GM23338 (cell line): ENCODE data around the gene XAB2. TPM values are rescaled to one million over a fixed set of nuclear protein-coding genes. Genes with fewer than 3 reads are reported as not detected.

Experiments used
- ATAC-seq: fragments of 200-7000 bp; cut with Tn5 transposase; 3 replicates; pipeline ENCODE4 v1.9.1; 2020
- DNase-seq: peaks from one replicate; pipeline ENCODE4 v3.0.0-alpha.2; 2015; ENCODE audit warnings: low spot score
- H2AFZ ChIP-seq: fragments of 200-600 bp; sonication (generic); 2 replicates; pipeline ENCODE4 v1.8.0; 2016; ENCODE audit warnings: antibody characterized with exemption, mild to moderate bottlenecking, moderate library complexity
- H3F3A ChIP-seq: fragments of 200-600 bp; sonication (generic); replicated peaks from 2 replicates; pipeline ENCODE4 v1.8.0; 2017; ENCODE audit warnings: antibody characterized with exemption, mixed run types, low read depth
- H3K27ac ChIP-seq: fragments of 200-600 bp; sonication (generic); 2 replicates; pipeline ENCODE4 v1.6.1; 2016; ENCODE audit warnings: low read depth
- H3K27me3 ChIP-seq: fragments of 200-600 bp; sonication (generic); 2 replicates; pipeline ENCODE4 v1.8.0; 2016; ENCODE audit warnings: mild to moderate bottlenecking, mixed run types, moderate library complexity; ENCODE audit not compliant: insufficient read depth
- H3K36me3 ChIP-seq: fragments of 200-600 bp; sonication (generic); 2 replicates; pipeline ENCODE4 v1.8.0; 2016; ENCODE audit warnings: mild to moderate bottlenecking; ENCODE audit not compliant: insufficient read depth
- H3K4me1 ChIP-seq: fragments of 200-600 bp; sonication (generic); 2 replicates; pipeline ENCODE4 v1.8.0; 2016; ENCODE audit warnings: mild to moderate bottlenecking, moderate library complexity; ENCODE audit not compliant: insufficient read depth
- H3K4me2 ChIP-seq: fragments of 200-600 bp; sonication (generic); 2 replicates; pipeline ENCODE4 v1.7.1; 2017; ENCODE audit warnings: mixed run types
- H3K4me3 ChIP-seq: fragments of 200-600 bp; sonication (generic); 2 replicates; pipeline ENCODE4 v1.6.1; 2016; ENCODE audit warnings: mixed run types
- H3K79me2 ChIP-seq: fragments of 200-600 bp; sonication (generic); replicated peaks from 2 replicates; pipeline ENCODE4 v1.8.0; 2017; ENCODE audit warnings: mild to moderate bottlenecking; ENCODE audit not compliant: insufficient read depth
- H3K9me2 ChIP-seq: fragments of 200-600 bp; sonication (generic); 2 replicates; pipeline ENCODE4 v1.8.0; 2017; ENCODE audit not compliant: insufficient read depth
- H4K20me1 ChIP-seq: fragments of 200-600 bp; sonication (generic); replicated peaks from 2 replicates; pipeline ENCODE4 v1.8.0; 2017; ENCODE audit warnings: mild to moderate bottlenecking; ENCODE audit not compliant: insufficient read depth
- H3K27ac Mint-ChIP-seq: 2 replicates; pipeline ENCODE4 v1.8.0; 2020; ENCODE audit warnings: inconsistent platforms, mild to moderate bottlenecking, moderate library complexity, mixed read lengths
- H3K27me3 Mint-ChIP-seq: 3 replicates; pipeline ENCODE4 v1.8.0; 2022; ENCODE audit warnings: low read depth, mild to moderate bottlenecking, moderate library complexity, mixed read lengths, inconsistent platforms; ENCODE audit not compliant: insufficient read depth, poor library complexity
- H3K36me3 Mint-ChIP-seq: 3 replicates; pipeline ENCODE4 v1.8.0; 2021; ENCODE audit warnings: low read depth, mild to moderate bottlenecking, inconsistent platforms, moderate library complexity, mixed read lengths
- H3K4me1 Mint-ChIP-seq: 3 replicates; pipeline ENCODE4 v1.8.0; 2020; ENCODE audit warnings: mild to moderate bottlenecking, inconsistent platforms, mixed read lengths
- H3K4me3 Mint-ChIP-seq: 3 replicates; pipeline ENCODE4 v1.8.0; 2021; ENCODE audit warnings: moderate library complexity, mild to moderate bottlenecking, inconsistent platforms, mixed read lengths
- H3K9me3 Mint-ChIP-seq: 3 replicates; pipeline ENCODE4 v1.8.0; 2020; ENCODE audit warnings: moderate library complexity, mild to moderate bottlenecking, inconsistent platforms, mixed read lengths
- CREB1 ChIP-seq: fragments of 250-450 bp; sonication (Bioruptor Pico); IDR thresholded peaks from 2 replicates; pipeline ENCODE4 v1.5.0; 2020; ENCODE audit warnings: low read depth, mild to moderate bottlenecking, moderate library complexity
- ETS1 ChIP-seq: IDR thresholded peaks from 2 replicates; pipeline ENCODE4 v1.6.1; 2016; ENCODE audit warnings: antibody characterized with exemption
- EZH2 ChIP-seq: fragments of 200-600 bp; sonication (generic); IDR thresholded peaks from one replicate; pipeline ENCODE4 v1.8.0; 2017; ENCODE audit warnings: antibody characterized with exemption, mild to moderate bottlenecking, low read depth; ENCODE audit not compliant: unreplicated experiment
- EZH2phosphoT487 ChIP-seq: fragments of 200-600 bp; sonication (generic); IDR thresholded peaks from one replicate; pipeline ENCODE4 v1.8.1; 2018; ENCODE audit warnings: antibody characterized with exemption; ENCODE audit not compliant: unreplicated experiment
- JUNB ChIP-seq: IDR thresholded peaks from one replicate; pipeline ENCODE4 v1.6.1; 2016; ENCODE audit warnings: antibody characterized with exemption; ENCODE audit not compliant: unreplicated experiment
- NANOG ChIP-seq: IDR thresholded peaks from 2 replicates; pipeline ENCODE4 v1.6.1; 2016; ENCODE audit warnings: antibody characterized with exemption, borderline replicate concordance
- POLR2AphosphoS5 ChIP-seq: IDR thresholded peaks from 2 replicates; pipeline ENCODE4 v1.6.1; 2016; ENCODE audit warnings: antibody characterized with exemption, low read depth
- STAT1 ChIP-seq: IDR thresholded peaks from one replicate; pipeline ENCODE4 v1.6.1; 2016; ENCODE audit warnings: antibody characterized with exemption; ENCODE audit not compliant: unreplicated experiment
- ZNF114 ChIP-seq: fragments of 250-450 bp; sonication (Bioruptor Pico); IDR thresholded peaks from 2 replicates; pipeline ENCODE4 v1.5.0; 2020; ENCODE audit warnings: mild to moderate bottlenecking, moderate library complexity
- ZNF331 ChIP-seq: fragments of 250-450 bp; sonication (Bioruptor Pico); IDR thresholded peaks from 2 replicates; pipeline ENCODE4 v1.5.0; 2020; ENCODE audit warnings: low read depth, mild to moderate bottlenecking, moderate library complexity
- polyA plus RNA-seq: library from polyadenylated mRNA; unstranded; fragments of >200 nt; fragmentation: Nextera tagmentation; extraction: Ambion mirVana; gene quantifications from 2 replicates; pipeline ENCODE4 v1.2.1, GENCODE V29; 2016
- total RNA-seq: library from RNA; depleted of rRNA; stranded (reverse); fragments of >200 nt; shearing (Covaris generic); gene quantifications from 2 replicates; pipeline ENCODE4 v1.2.3, GENCODE V29; 2014
- TF ChIP-seq, protein P1 (sequence below), 2 experiments: fragments of 200-600 bp in 1 of 2; sonication (generic) in 1 of 2; conservative IDR thresholded peaks; 2 replicates each; pipeline versions ENCODE4 v1.5.1 to v1.6.1; 2016 to 2017; ENCODE audit warnings: antibody characterized with exemption in 2 of 2, low read depth in 2 of 2, mild to moderate bottlenecking in 2 of 2, moderate library complexity in 1 of 2
- TF ChIP-seq, protein P2 (sequence below): IDR thresholded peaks from one replicate; pipeline ENCODE4 v1.6.1; 2018; ENCODE audit warnings: antibody characterized with exemption; ENCODE audit not compliant: unreplicated experiment
- TF ChIP-seq, protein P3 (sequence below): fragments of 250-450 bp; sonication (Bioruptor Pico); IDR thresholded peaks from 2 replicates; pipeline ENCODE4 v1.5.0; 2020; ENCODE audit warnings: mild to moderate bottlenecking, moderate library complexity

The XAB2 gene
- total and polyA plus RNA-seq, 2 experiments from 2014 or later, result 18.4 to 69.0 TPM

DNA sequence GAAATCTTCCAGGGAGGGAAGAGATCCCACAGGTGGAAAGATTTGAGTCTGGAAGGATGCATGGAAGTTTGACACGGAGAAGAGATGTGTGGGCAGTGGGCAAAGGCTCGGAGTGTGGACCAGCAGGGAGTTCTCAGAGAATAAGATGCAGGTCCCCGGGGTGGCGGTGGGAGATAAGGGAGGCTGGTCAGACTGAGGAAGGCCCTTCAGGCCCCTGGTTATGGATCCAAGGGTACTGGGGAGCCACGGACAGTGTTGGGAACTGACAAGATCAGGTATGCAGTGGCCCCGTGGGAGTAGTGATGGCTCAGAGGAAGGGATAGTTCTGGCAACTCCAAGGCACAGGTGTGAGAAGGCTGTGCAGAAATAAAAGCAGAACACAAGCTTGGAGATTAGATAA, 31.2 kb downstream of the XAB2 start (continued):
- TF ChIP-seq JUNB (no peak), POLR2AphosphoS5 (no peak), ZNF331 (no peak), EZH2phosphoT487 (no peak)
- TF ChIP-seq, protein P1, sequence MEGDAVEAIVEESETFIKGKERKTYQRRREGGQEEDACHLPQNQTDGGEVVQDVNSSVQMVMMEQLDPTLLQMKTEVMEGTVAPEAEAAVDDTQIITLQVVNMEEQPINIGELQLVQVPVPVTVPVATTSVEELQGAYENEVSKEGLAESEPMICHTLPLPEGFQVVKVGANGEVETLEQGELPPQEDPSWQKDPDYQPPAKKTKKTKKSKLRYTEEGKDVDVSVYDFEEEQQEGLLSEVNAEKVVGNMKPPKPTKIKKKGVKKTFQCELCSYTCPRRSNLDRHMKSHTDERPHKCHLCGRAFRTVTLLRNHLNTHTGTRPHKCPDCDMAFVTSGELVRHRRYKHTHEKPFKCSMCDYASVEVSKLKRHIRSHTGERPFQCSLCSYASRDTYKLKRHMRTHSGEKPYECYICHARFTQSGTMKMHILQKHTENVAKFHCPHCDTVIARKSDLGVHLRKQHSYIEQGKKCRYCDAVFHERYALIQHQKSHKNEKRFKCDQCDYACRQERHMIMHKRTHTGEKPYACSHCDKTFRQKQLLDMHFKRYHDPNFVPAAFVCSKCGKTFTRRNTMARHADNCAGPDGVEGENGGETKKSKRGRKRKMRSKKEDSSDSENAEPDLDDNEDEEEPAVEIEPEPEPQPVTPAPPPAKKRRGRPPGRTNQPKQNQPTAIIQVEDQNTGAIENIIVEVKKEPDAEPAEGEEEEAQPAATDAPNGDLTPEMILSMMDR (conservative IDR thresholded peaks at IDR 0.05; ENCODE audit: low read depth in 2 of 2), result no peak

GRCh38 chr19:7597689-7598088, 31.7 kb downstream of the XAB2 start:
- Histone ChIP-seq H3F3A (0 out of 2 replicates have a peak, but pooled peaks cover 2% of the 10 kb centered on the region), H3K79me2 (peaks cover 32% of the 10 kb centered on the region), H3K4me2 (peak overlapping the region; percentile 96; the same call in 1 of the 2 replicates), H4K20me1 (peaks cover 21% of the 10 kb centered on the region), H3K36me3 (no peaks in the 10 kb centered on the region), H3K4me3 (peak overlapping the region; percentile 87; the same call in 1 of the 2 replicates), H3K27ac (no peak overlapping the region), H2AFZ (no peak overlapping the region), H3K9me2 (no peaks in the 10 kb centered on the region), H3K27me3 (peaks cover 6% of the 10 kb centered on the region; the same call in 1 of the 2 replicates), H3K4me1 (peaks cover 15% of the 10 kb centered on the region)
- H3K9me3 Mint-ChIP-seq, result no peaks in the 10 kb centered on the region
- ATAC-seq (no peak), DNase-seq (no peak)
- no peak for TF ChIP-seq CREB1 (CRISPR knock-in tag)
- no peak for TF ChIP-seq ZNF331
- TF ChIP-seq, protein P2, sequence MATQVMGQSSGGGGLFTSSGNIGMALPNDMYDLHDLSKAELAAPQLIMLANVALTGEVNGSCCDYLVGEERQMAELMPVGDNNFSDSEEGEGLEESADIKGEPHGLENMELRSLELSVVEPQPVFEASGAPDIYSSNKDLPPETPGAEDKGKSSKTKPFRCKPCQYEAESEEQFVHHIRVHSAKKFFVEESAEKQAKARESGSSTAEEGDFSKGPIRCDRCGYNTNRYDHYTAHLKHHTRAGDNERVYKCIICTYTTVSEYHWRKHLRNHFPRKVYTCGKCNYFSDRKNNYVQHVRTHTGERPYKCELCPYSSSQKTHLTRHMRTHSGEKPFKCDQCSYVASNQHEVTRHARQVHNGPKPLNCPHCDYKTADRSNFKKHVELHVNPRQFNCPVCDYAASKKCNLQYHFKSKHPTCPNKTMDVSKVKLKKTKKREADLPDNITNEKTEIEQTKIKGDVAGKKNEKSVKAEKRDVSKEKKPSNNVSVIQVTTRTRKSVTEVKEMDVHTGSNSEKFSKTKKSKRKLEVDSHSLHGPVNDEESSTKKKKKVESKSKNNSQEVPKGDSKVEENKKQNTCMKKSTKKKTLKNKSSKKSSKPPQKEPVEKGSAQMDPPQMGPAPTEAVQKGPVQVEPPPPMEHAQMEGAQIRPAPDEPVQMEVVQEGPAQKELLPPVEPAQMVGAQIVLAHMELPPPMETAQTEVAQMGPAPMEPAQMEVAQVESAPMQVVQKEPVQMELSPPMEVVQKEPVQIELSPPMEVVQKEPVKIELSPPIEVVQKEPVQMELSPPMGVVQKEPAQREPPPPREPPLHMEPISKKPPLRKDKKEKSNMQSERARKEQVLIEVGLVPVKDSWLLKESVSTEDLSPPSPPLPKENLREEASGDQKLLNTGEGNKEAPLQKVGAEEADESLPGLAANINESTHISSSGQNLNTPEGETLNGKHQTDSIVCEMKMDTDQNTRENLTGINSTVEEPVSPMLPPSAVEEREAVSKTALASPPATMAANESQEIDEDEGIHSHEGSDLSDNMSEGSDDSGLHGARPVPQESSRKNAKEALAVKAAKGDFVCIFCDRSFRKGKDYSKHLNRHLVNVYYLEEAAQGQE, result no peak
- TF ChIP-seq ETS1, result no peak
- TF ChIP-seq EZH2, result no peak
- TF ChIP-seq EZH2phosphoT487, result no peak
- TF ChIP-seq, protein P3, sequence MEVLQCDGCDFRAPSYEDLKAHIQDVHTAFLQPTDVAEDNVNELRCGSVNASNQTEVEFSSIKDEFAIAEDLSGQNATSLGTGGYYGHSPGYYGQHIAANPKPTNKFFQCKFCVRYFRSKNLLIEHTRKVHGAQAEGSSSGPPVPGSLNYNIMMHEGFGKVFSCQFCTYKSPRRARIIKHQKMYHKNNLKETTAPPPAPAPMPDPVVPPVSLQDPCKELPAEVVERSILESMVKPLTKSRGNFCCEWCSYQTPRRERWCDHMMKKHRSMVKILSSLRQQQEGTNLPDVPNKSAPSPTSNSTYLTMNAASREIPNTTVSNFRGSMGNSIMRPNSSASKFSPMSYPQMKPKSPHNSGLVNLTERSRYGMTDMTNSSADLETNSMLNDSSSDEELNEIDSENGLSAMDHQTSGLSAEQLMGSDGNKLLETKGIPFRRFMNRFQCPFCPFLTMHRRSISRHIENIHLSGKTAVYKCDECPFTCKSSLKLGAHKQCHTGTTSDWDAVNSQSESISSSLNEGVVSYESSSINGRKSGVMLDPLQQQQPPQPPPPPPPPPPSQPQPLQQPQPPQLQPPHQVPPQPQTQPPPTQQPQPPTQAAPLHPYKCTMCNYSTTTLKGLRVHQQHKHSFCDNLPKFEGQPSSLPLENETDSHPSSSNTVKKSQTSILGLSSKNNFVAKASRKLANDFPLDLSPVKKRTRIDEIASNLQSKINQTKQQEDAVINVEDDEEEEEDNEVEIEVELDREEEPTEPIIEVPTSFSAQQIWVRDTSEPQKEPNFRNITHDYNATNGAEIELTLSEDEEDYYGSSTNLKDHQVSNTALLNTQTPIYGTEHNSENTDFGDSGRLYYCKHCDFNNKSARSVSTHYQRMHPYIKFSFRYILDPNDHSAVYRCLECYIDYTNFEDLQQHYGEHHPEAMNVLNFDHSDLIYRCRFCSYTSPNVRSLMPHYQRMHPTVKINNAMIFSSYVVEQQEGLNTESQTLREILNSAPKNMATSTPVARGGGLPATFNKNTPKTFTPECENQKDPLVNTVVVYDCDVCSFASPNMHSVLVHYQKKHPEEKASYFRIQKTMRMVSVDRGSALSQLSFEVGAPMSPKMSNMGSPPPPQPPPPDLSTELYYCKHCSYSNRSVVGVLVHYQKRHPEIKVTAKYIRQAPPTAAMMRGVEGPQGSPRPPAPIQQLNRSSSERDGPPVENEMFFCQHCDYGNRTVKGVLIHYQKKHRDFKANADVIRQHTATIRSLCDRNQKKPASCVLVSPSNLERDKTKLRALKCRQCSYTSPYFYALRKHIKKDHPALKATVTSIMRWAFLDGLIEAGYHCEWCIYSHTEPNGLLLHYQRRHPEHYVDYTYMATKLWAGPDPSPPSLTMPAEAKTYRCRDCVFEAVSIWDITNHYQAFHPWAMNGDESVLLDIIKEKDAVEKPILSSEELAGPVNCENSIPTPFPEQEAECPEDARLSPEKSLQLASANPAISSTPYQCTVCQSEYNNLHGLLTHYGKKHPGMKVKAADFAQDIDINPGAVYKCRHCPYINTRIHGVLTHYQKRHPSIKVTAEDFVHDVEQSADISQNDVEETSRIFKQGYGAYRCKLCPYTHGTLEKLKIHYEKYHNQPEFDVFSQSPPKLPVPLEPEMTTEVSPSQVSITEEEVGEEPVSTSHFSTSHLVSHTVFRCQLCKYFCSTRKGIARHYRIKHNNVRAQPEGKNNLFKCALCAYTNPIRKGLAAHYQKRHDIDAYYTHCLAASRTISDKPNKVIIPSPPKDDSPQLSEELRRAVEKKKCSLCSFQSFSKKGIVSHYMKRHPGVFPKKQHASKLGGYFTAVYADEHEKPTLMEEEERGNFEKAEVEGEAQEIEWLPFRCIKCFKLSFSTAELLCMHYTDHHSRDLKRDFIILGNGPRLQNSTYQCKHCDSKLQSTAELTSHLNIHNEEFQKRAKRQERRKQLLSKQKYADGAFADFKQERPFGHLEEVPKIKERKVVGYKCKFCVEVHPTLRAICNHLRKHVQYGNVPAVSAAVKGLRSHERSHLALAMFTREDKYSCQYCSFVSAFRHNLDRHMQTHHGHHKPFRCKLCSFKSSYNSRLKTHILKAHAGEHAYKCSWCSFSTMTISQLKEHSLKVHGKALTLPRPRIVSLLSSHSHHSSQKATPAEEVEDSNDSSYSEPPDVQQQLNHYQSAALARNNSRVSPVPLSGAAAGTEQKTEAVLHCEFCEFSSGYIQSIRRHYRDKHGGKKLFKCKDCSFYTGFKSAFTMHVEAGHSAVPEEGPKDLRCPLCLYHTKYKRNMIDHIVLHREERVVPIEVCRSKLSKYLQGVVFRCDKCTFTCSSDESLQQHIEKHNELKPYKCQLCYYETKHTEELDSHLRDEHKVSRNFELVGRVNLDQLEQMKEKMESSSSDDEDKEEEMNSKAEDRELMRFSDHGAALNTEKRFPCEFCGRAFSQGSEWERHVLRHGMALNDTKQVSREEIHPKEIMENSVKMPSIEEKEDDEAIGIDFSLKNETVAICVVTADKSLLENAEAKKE (CRISPR knock-in tag), result no peak
- TF ChIP-seq STAT1, result no peak
- TF ChIP-seq ZNF114 (CRISPR knock-in tag), result no peak
- TF ChIP-seq NANOG, result no peak
- H3K36me3 Mint-ChIP-seq, result peaks cover 9% of the 10 kb centered on the region; the same call in 2 of the 3 replicates
- peak overlapping the region; percentile 76 for H3K4me3 Mint-ChIP-seq
- peaks cover 24% of the 10 kb centered on the region for H3K4me1 Mint-ChIP-seq
- H3K27me3 Mint-ChIP-seq, result peaks cover 12% of the 10 kb centered on the region
- H3K27ac Mint-ChIP-seq, result no peak overlapping the region
